H1 (cell line): ENCODE results near the gene SP5. TPM values are rescaled to one million over a fixed set of nuclear protein-coding genes. Genes with fewer than 3 reads are reported as not detected.

ENCODE experiments used
- CTCF ChIA-PET: fragments of 300-600 bp; sonication (Branson Sonifier 250); formaldehyde crosslinking; loops from one replicate; lab custom pipeline; 2021; ENCODE audit not compliant: partially characterized antibody; lab: Charles Lee
- POLR2A ChIA-PET: fragments of 300-600 bp; sonication (Branson Sonifier 250); formaldehyde crosslinking; loops from one replicate; lab custom pipeline; 2021; ENCODE audit warnings: inconsistent platforms; ENCODE audit not compliant: partially characterized antibody; lab: Charles Lee
- DNase-seq, 2 experiments: peaks; one replicate each; pipeline versions ENCODE4 v3.0.0 to v3.0.0-alpha.2; 2010 to 2022; ENCODE audit warnings: low spot score in 2 of 2, low read depth in 1 of 2, mixed read lengths in 1 of 2
- FAIRE-seq: peaks from 2 replicates; lab custom pipeline; 2011; peaks lifted over from hg19 to GRCh38; lab: Jason Lieb, UNC
- H2AFZ ChIP-seq: 2 replicates; pipeline ENCODE4 v1.8.1; 2012; ENCODE audit warnings: low read length, inconsistent platforms
- H2AK5ac ChIP-seq: 2 replicates; pipeline ENCODE4 v1.6.1; 2013; ENCODE audit warnings: low read depth, low read length
- H2BK120ac ChIP-seq: replicated peaks from 2 replicates; pipeline ENCODE3; 2013; ENCODE audit warnings: low read depth, low read length, inconsistent platforms
- H2BK12ac ChIP-seq: 2 replicates; pipeline ENCODE4 v1.6.1; 2013; ENCODE audit warnings: low read depth, low read length
- H2BK15ac ChIP-seq: 2 replicates; pipeline ENCODE4 v1.6.1; 2013; ENCODE audit warnings: low read length
- H2BK20ac ChIP-seq: 2 replicates; pipeline ENCODE4 v1.6.1; 2013; ENCODE audit warnings: low read length
- H2BK5ac ChIP-seq: 2 replicates; pipeline ENCODE4 v1.6.1; 2013; ENCODE audit warnings: low read depth, low read length
- H3K14ac ChIP-seq: 2 replicates; pipeline ENCODE4 v1.6.1; 2013; ENCODE audit warnings: inconsistent platforms; ENCODE audit not compliant: insufficient read length
- H3K18ac ChIP-seq: 2 replicates; pipeline ENCODE4 v1.6.1; 2013; ENCODE audit warnings: low read length; ENCODE audit errors: extremely low read depth
- H3K23ac ChIP-seq: 2 replicates; pipeline ENCODE4 v1.6.1; 2013; ENCODE audit warnings: inconsistent platforms; ENCODE audit not compliant: insufficient read length
- H3K23me2 ChIP-seq: 2 replicates; pipeline ENCODE4 v1.6.1; 2013; ENCODE audit warnings: low read depth, low read length
- H3K27ac ChIP-seq: 2 replicates; pipeline ENCODE4 v1.6.1; 2011; ENCODE audit warnings: low read depth, low read length, inconsistent platforms
- H3K27me3 ChIP-seq, 4 experiments: replicated peaks in 1 of 4; 1 replicate in 1 of 4; 2 replicates in 3 of 4; pipeline versions ENCODE4 v1.6.1 to v1.8.1; 2011 to 2013; ENCODE audit warnings: low read length in 3 of 4, mild to moderate bottlenecking in 3 of 4, inconsistent platforms in 2 of 4, mixed read lengths in 2 of 4, moderate library complexity in 1 of 4; ENCODE audit not compliant: control insufficient read depth in 3 of 4, insufficient read depth in 3 of 4; ENCODE audit errors: extremely low read depth in 1 of 4
- H3K36me3 ChIP-seq, 4 experiments: 2 replicates each; pipeline versions ENCODE4 v1.6.1 to v1.8.1; 2011 to 2013; ENCODE audit warnings: mild to moderate bottlenecking in 4 of 4, low read length in 3 of 4, moderate library complexity in 2 of 4, control low read depth in 1 of 4, inconsistent platforms in 1 of 4; ENCODE audit not compliant: insufficient read depth in 4 of 4, control insufficient read depth in 2 of 4
- H3K4ac ChIP-seq: replicated peaks from 2 replicates; pipeline ENCODE3; 2013; ENCODE audit warnings: low read length, low read depth, mixed read lengths, inconsistent platforms; ENCODE audit not compliant: insufficient read length
- H3K4me1 ChIP-seq, 4 experiments: replicated peaks in 1 of 4; 1 replicate in 1 of 4; 2 replicates in 3 of 4; pipeline versions ENCODE4 v1.6.1 to v1.8.1; 2011 to 2013; ENCODE audit warnings: low read length in 3 of 4, inconsistent platforms in 2 of 4, mixed read lengths in 1 of 4; ENCODE audit not compliant: insufficient read depth in 4 of 4, control insufficient read depth in 3 of 4
- H3K4me2 ChIP-seq, 2 experiments: 2 replicates each; pipeline versions ENCODE4 v1.6.1 to v1.8.1; 2011 to 2013; ENCODE audit warnings: low read depth in 2 of 2, low read length in 2 of 2, control low read depth in 1 of 2, inconsistent platforms in 1 of 2, mild to moderate bottlenecking in 1 of 2; ENCODE audit not compliant: insufficient read depth in 1 of 2
- H3K4me3 ChIP-seq, 4 experiments: fragments of 200-600, 300-600 bp in 1 of 4; sonication (generic), shearing (Covaris generic), sonication (Bioruptor Twin) in 1 of 4; 2 replicates each; pipeline versions ENCODE4 v1.5.1 to v1.8.1; 2011 to 2016; ENCODE audit warnings: low read length in 4 of 4, low read depth in 3 of 4, control low read depth in 2 of 4, inconsistent platforms in 2 of 4, mild to moderate bottlenecking in 2 of 4, mixed read lengths in 1 of 4, moderate library complexity in 1 of 4; ENCODE audit not compliant: insufficient read depth in 2 of 4; ENCODE audit errors: extremely low read depth in 1 of 4
- H3K56ac ChIP-seq: replicated peaks from 2 replicates; pipeline ENCODE3; 2013; ENCODE audit warnings: low read depth, mild to moderate bottlenecking, mixed read lengths, low read length, inconsistent platforms; ENCODE audit not compliant: insufficient read length
- H3K79me1 ChIP-seq: 2 replicates; pipeline ENCODE4 v1.6.1; 2013; ENCODE audit warnings: low read depth, low read length, control low read depth
- H3K79me2 ChIP-seq, 2 experiments: 2 replicates each; pipeline versions ENCODE4 v1.6.1 to v1.8.1; 2012 to 2013; ENCODE audit warnings: low read length in 2 of 2, mild to moderate bottlenecking in 2 of 2, inconsistent platforms in 1 of 2; ENCODE audit not compliant: insufficient read depth in 2 of 2, control insufficient read depth in 1 of 2
- H3K9ac ChIP-seq, 4 experiments: replicated peaks in 1 of 4; 1 replicate in 1 of 4; 2 replicates in 3 of 4; pipeline versions ENCODE4 v1.6.1 to v1.8.1; 2011 to 2013; ENCODE audit warnings: low read depth in 3 of 4, low read length in 3 of 4, control low read depth in 2 of 4, mild to moderate bottlenecking in 2 of 4, moderate library complexity in 2 of 4, inconsistent platforms in 1 of 4; ENCODE audit errors: extremely low read depth in 1 of 4
- H3K9me3 ChIP-seq, 2 experiments: 2 replicates each; pipeline versions ENCODE4 v1.6.1 to v1.8.1; 2012 to 2013; ENCODE audit warnings: mild to moderate bottlenecking in 2 of 2, moderate library complexity in 2 of 2, control low read depth in 1 of 2, inconsistent platforms in 1 of 2, low read depth in 1 of 2, low read length in 1 of 2, mixed read lengths in 1 of 2; ENCODE audit not compliant: insufficient read depth in 2 of 2
- H4K20me1 ChIP-seq, 2 experiments: replicated peaks in 1 of 2; 2 replicates each; pipeline versions ENCODE3 to v1.8.1; 2011 to 2013; ENCODE audit warnings: inconsistent platforms in 2 of 2, low read length in 2 of 2, mild to moderate bottlenecking in 1 of 2; ENCODE audit not compliant: insufficient read depth in 2 of 2, control insufficient read depth in 1 of 2
- H4K5ac ChIP-seq: 2 replicates; pipeline ENCODE4 v1.6.1; 2013; ENCODE audit warnings: low read length, low read depth, mixed read lengths, inconsistent platforms; ENCODE audit not compliant: insufficient read length
- H4K8ac ChIP-seq: 2 replicates; pipeline ENCODE4 v1.8.0; 2013; ENCODE audit warnings: mild to moderate bottlenecking, moderate library complexity, low read length, inconsistent platforms; ENCODE audit not compliant: insufficient read depth; ENCODE audit errors: extremely low read depth
- H4K91ac ChIP-seq: replicated peaks from 2 replicates; pipeline ENCODE3; 2013; ENCODE audit warnings: low read length, mixed read lengths, inconsistent platforms; ENCODE audit not compliant: insufficient read length
- E2F6 ChIP-seq: IDR thresholded peaks from 2 replicates; pipeline ENCODE4 v1.6.1; 2012; ENCODE audit warnings: inconsistent platforms
- EZH2 ChIP-seq: fragments of 200-600 bp; sonication (generic); IDR thresholded peaks from 2 replicates; pipeline ENCODE4 v1.7.1; 2012; ENCODE audit warnings: low read depth, mild to moderate bottlenecking, moderate library complexity, low read length, inconsistent platforms; ENCODE audit not compliant: severe bottlenecking
- POLR2AphosphoS5 ChIP-seq: IDR thresholded peaks from 2 replicates; pipeline ENCODE4 v1.6.1; 2011; ENCODE audit warnings: low read depth, low read length
- RNF2 ChIP-seq: fragments of 200-900, 300-1000 bp; sonication (generic); IDR thresholded peaks from 2 replicates; pipeline ENCODE4 v1.7.1; 2016; ENCODE audit warnings: borderline replicate concordance, low read depth, mild to moderate bottlenecking, antibody characterized with exemption, low read length; ENCODE audit not compliant: poor library complexity, severe bottlenecking; ENCODE audit errors: missing control alignments
- SUZ12 ChIP-seq: fragments of 200-600 bp; sonication (generic); IDR thresholded peaks from 2 replicates; pipeline ENCODE4 v1.6.1; 2012; ENCODE audit warnings: mild to moderate bottlenecking, inconsistent platforms, low read length, moderate library complexity, mixed read lengths
- WGBS, 2 experiments: shearing (Covaris generic) in 1 of 2; methylation state at CpG; one replicate each; pipeline versions ENCODE4 v1.1.6 to v1.1.7; 2013 to 2015; ENCODE audit warnings: low lambda C conversion rate in 2 of 2, mixed read lengths in 2 of 2, inconsistent platforms in 1 of 2, low coverage in 1 of 2, missing lambda C conversion rate in 1 of 2; ENCODE audit not compliant: insufficient replicate concordance in 2 of 2, insufficient coverage in 1 of 2, insufficient read length in 1 of 2; ENCODE audit errors: extremely low coverage in 1 of 2, missing lambda C conversion rate in 1 of 2; 5-methylcytosine and 5-hydroxymethylcytosine counted together
- polyA plus RNA-seq, 7 experiments: library from polyadenylated mRNA; depleted of rRNA in 3 of 7; stranded (reverse) in 5 of 7; unstranded in 2 of 7; fragments of >200 nt in 5 of 7; fragments of 200-250 nt in 2 of 7; gene quantifications; 1 replicate in 5 of 7; 2 replicates in 1 of 7; 4 replicates in 1 of 7; pipeline versions ENCODE4 v1.2.1 to v1.2.3, GENCODE V29; 2011 to 2013; ENCODE audit warnings: missing spikeins in 2 of 7, mixed read lengths in 2 of 7
- total RNA-seq: library from RNA; stranded (reverse); fragmentation: NEBNext Ultra II Directional; extraction: Animal tissue kit (Norgen Biotek cat#: 25700); gene quantifications from 2 replicates; pipeline ENCODE4 v1.2.1, GENCODE V29; 2021

The SP5 gene
- total and polyA plus RNA-seq, 2 of the 8 experiments (the other 6 are each of a cell fraction or from before 2014, with no cell fraction given) = 0.17 TPM; not detected in 1

- peaks cover 69 to 98% (median 94%) of the 10 kb centered on the region in 4 experiments for H3K27me3 ChIP-seq
- H3K4me2 ChIP-seq = peak overlapping the region; percentile 72 to 73
- peaks cover 5 to 50% (median 26%) of the 10 kb centered on the region in 4 experiments for H3K4me1 ChIP-seq
- no peak overlapping the region for H2BK120ac ChIP-seq
- peaks cover 29% of the 10 kb centered on the region; the same call in 1 of the 2 replicates for H3K23me2 ChIP-seq
- no peak for FAIRE-seq
- peaks cover 0 to 17% (median 0%) of the 10 kb centered on the region in 4 experiments; a peak in 2 of 8 replicates for H3K36me3 ChIP-seq
- H2BK15ac ChIP-seq = peak overlapping the region; percentile 46; the same call in 1 of the 2 replicates
- CTCF ChIA-PET = interaction anchor here (0.8 to 4.1 kb wide), 8 partner anchors 18 to 478 kb away, joined by 3 to 14 read pairs (median 10); partner anchors contain the start of gene GAD1
- peak overlapping the region; percentile 6 to 55 (median 29); a peak in 5 of 8 replicates for H3K4me3 ChIP-seq
- WGBS, 2 experiments = 4% methylated on average over 50 of the region's 76 CpGs; no CpG with 5 or more reads in 1 of the 2 experiments
- H3K18ac ChIP-seq = peak overlapping the region; percentile 60; the same call in 1 of the 2 replicates
- H3K9ac ChIP-seq = no peak overlapping the region
- H2AK5ac ChIP-seq = 0 out of 2 replicates have a peak overlapping the region, but pooled peaks have one; percentile 39
- no peak overlapping the region for H3K56ac ChIP-seq
- H4K8ac ChIP-seq = peak overlapping the region; percentile 3; the same call in 1 of the 2 replicates
- H2BK12ac ChIP-seq = peak overlapping the region; percentile 84; the same call in 1 of the 2 replicates
- no peak overlapping the region for H3K23ac ChIP-seq
- no peak overlapping the region for H2AFZ ChIP-seq
- peak in 1 of 2 experiments; percentile 67 for DNase-seq
- peaks cover 0 to 7% of the 10 kb centered on the region in 2 experiments; a peak in 1 of 4 replicates for H3K9me3 ChIP-seq
- H2BK20ac ChIP-seq = no peak overlapping the region
- no peak overlapping the region for H3K4ac ChIP-seq
- H3K79me1 ChIP-seq = no peaks in the 10 kb centered on the region
- POLR2A ChIA-PET = interaction anchor here (0.7 to 3.0 kb wide), 2 partner anchors 11 to 101 kb away, joined by 3 to 13 read pairs; no protein-coding TSS in a partner anchor
- no peaks in the 10 kb centered on the region for H3K79me2 ChIP-seq
- H4K91ac ChIP-seq = peak overlapping the region; percentile 42
- H4K5ac ChIP-seq = no peak overlapping the region
- peaks cover 4 to 6% of the 10 kb centered on the region in 2 experiments for H4K20me1 ChIP-seq
- H3K27ac ChIP-seq = no peak overlapping the region
- TF ChIP-seq POLR2AphosphoS5 (no peak), E2F6 (peak; percentile 69; the same call in 1 of the 2 replicates), SUZ12 (peak; percentile 73), EZH2 (peak; percentile 84), RNF2 (peak; percentile 27)
- H2BK5ac ChIP-seq = no peak overlapping the region
- H3K14ac ChIP-seq = no peak overlapping the region
Measured at GRCh38 chr2:170713543-170714380, 1.4 kb upstream of the SP5 start.
